Superior temporal gyrus (tissue), 1 donor: Measurements from ENCODE around the gene HID1.
A peak's percentile ranks its signal among the peaks of the same experiment; 100 is the strongest.
"Not testable (repeated sequence)": the region's sequence is repeated elsewhere in the genome, so short reads cannot be mapped to it uniquely, and the experiment has no call there.

Experiments used
- DNase-seq: peaks from one replicate; pipeline ENCODE4 v3.0.0-alpha.2; 2016; ENCODE audit errors: extremely low spot score

Gene HID1

DNA sequence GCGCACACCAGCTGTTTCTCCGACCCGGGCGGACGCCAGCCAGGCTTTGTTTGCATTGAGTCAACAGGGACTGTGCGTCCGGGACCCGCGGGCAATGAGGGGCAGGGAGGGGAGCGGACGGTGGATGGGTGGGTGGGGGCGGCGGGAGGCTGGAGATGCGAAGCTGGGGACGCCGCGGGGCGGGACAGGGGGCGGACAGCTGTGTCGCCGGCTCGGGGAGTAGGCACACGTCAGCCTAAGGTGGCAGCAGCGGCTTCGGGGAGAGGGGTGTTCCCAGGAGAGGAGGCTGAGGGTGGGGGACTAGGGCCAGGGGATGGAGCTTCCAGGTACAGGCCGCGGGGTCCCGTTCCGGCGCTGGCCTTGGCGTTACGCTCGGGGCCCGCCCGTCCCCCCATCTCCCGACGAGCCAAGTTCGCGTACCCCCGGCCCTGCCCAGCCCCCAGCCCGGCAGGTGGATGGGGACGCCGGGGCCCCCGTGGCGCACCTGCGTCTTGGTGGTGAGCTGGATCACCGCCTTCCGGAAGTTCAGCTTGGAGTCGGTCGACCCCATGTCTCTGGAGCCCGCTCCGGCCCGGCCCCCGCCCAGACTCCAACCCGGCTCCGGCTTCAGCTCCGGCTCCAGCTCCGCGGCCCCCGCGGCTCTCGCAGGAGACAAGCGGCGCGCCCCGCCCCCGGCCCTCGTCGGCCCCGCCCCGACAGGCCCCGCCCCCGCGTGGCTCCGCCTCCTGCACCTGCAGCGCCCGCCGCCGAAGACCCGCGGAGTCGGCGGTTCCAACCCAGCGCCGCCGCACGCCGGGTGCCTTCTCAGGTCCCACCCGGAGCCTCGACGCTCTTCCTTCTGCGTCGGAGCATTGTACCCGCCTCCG lies at the start of gene HID1:
Gene HID1, minus strand, starts transcription at position 653 of the 866 bp plus-strand sequence. Its CDS starts 103 bp downstream, at position 550.
- peak; percentile 56 for DNase-seq

DNA sequence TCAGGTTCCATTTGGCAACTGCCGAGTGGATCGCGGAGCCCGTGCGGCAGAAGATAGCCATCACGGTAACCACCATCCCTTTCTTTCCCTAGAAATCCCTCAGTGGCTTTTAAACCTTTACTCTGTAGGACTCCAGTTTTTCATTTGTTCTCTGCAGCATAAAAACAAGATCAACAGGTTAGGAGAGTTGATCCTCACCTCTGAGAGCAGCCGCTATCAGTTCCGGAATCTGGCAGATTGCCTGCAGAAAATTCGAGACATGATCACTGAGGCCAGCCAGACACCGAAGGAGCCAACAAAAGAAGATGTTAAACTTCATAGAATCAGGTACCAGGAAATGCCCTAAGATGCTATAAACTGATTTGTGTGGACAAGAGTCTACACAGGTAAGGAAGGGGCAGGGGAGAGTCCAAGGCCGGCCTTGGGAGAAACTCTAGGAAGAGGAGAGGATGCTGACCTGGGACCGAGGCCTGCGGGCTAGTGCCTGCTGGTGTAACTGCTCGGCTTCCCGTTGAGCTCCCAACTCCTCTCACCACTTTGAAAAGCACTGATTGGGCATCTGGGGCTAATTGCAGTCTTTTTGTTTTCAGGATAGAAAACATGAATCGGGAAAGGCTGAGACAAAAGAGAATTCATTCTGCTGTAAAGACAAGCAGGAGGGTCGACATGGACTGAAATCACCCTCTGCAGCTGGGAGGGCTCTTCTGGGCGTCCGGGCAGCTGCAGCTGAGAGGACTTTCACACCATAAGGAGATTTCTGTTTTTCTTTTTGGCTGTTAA lies 48.0 kb upstream of the HID1 start:
- DNase-seq: peak; percentile 73

DNA sequence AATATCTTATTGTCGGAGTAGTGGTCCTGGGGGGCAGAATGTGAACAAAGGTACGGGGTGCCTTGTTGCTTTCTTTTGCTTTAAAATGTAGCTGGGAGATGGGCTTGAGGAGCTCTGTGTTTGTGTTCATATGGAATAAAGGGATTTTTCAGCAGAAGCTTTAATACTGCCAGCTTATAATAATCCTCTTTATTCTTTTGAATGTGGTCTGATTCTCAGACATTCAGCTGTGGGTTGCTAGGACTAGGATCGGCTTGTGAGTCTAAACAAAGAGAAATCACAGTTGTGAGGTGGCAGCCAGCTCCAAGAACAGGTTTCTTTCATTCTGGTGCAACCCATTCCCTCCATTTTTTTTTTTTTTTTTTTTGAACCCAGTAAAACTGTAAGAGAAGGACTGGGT lies 47.2 kb upstream of the HID1 start:
- peak; percentile 66 for DNase-seq

GRCh38 chr17:75019146-75019545 lies 46.6 kb upstream of the HID1 start:
- DNase-seq: peak; percentile 55

DNA sequence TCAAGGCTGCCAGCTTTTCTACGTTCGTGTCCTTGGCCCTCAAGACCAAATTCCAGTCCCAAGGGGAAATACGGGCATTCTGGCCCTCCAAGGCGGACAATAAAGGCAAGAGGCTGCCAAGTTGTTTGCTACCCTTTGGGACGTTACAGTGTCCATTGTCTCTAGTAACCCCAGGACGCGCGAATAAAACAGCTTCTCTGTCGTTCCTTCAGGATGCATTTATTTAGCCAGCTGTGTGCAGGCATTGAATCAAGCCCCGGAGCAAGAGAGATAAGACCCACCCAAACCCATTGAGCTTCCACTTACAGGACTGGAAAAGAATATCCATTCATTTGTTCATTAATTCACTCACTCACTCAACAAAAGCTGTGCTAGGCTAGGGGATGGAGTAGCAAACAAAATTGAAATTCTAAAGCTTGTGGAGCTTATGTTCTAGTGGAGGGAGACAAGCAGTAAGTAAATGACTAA lies 40.6 kb upstream of the HID1 start:
- peak; percentile 61 for DNase-seq

- peak; percentile 85 for DNase-seq
These were observed 40.0 kb upstream of the HID1 start, which contains the start of gene MRPL58 for GRCh38 chr17:75012346-75013091. MRPL58 (plus strand) TSS chr17:75012670; CDS start chr17:75012687, 17 bp downstream.

- DNase-seq: no peak
These were observed 39.5 kb upstream of the HID1 start for GRCh38 chr17:75012096-75012345.

GRCh38 chr17:75011401-75012095 lies 39.0 kb upstream of the HID1 start:
- peak; percentile 77 for DNase-seq

DNA sequence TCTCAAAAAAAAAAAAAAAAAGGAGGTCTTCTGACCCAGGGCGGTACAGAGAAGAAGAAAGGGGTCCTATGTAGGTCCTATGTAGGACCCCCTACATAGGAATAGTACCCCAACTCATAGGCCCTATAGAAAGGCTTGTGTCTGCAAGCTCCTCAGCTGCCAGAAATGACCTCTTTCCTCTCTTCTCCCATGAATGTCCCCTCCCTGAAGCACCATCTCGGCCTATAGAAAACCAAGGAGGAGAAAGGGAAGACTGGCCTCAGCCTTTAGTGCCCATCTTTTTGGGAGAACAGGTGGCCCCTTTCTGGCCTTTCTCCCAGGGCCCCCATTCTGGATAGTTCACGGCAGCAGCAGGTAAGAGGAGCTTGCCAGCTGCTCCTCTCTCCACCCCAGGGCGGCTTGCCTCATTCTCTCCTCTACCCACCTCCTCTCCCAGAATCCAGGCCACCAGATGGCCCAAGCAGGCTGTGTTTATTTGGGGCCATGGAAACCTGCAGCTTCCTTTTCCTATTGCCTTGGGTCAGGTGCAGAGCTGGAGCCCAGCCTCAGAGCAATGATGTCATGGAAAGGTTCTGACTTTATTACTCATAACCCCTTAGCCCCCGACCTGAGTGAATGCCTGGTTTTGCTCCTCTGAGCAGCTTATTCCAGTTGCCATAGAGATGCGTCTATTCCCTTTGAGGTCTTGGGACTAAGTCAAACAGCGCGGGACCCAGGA lies 38.3 kb upstream of the HID1 start:
- no peak for DNase-seq

DNA sequence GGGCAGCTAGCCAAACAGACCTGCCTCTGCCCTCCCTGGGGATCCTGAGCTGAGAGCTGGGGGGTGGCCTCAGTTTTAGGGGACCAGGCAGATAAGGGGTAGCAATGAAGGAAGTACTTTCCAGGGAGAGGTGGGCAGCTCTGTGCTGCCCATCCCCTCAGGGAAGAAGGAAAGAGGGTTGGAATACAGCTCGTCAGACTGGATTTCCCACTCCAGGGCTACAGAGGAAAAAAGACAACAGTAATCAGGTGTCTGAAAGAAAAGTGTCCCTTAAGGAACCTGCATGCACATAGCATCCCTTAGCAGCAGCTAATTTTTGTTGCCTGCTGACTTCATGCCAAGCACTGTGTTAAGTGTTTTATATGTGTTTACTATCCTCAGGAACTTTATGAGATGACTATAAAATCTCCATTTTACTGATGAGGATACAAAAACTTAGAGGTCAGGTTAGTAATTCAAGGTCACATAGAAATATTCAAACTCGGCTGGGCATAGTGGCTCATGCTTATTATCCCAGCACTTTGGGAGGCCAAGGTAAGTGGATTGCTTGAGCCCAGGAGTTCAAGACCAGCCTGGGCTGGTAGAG lies 36.7 kb upstream of the HID1 start:
- DNase-seq: no peak

DNA sequence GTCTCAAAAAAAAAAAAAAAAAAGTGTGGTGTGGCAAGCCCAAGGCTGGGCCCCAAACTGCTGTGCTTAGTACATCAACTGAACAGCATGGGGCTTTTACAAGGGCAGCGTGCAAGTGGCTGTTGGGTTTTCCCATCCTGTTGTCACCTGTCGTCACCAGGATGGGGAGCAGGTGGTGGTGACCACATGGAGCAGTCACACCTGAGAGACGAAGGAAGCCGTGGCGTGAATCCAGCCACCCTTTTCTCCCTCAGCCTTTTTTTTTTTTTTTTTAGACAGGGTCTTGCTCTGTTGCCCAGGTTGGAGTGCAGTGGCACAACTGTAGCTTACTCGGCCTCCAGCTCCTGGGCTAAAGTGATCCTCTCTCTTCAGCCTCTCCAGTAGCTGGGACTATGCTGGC lies 35.8 kb upstream of the HID1 start:
- no peak for DNase-seq

DNA sequence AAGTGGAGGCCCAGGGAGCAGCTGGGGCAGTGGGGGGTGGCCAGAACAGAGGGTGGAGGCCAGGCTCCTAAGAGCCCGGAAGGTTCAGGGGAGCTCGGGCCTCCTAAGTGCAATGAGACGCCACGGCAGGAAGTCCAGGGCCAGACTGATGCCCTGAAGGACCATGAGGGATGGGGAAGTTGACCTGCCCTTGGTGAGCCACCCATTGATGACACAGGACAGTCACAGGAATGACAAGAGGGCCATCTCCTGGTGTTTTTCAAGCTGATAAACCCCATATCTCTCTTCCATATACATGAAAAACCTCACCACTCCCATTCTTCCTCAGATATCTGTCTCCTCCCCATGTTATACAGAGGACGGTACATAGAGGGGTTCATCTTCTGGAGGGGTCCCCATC lies 34.1 kb upstream of the HID1 start:
- DNase-seq: no peak

- not testable (repeated sequence) for DNase-seq
These were observed 33.5 kb upstream of the HID1 start for GRCh38 chr17:75006084-75006483.

- DNase-seq: no peak
These were observed 32.7 kb upstream of the HID1 start for GRCh38 chr17:75005291-75005690.

DNA sequence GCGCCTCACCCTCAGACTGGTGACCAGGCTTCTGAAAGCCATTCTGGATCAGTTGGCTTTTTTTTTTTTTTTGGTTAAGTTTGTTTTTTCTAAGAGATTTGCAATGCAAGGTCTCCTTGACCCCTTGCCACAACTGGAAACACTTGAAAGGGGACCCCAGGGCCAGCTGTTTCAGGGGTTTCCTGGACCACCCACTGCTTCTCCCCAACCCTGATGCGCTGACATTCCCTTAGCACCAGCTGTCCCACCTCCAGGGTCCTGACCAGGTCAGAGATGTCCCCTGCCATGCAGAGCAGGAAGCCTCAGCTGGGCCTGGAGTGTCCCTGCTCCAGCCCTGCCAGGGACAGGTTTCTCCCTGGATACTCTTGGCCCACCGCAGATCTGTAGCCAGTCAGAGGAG lies 31.8 kb upstream of the HID1 start:
- no peak for DNase-seq

DNA sequence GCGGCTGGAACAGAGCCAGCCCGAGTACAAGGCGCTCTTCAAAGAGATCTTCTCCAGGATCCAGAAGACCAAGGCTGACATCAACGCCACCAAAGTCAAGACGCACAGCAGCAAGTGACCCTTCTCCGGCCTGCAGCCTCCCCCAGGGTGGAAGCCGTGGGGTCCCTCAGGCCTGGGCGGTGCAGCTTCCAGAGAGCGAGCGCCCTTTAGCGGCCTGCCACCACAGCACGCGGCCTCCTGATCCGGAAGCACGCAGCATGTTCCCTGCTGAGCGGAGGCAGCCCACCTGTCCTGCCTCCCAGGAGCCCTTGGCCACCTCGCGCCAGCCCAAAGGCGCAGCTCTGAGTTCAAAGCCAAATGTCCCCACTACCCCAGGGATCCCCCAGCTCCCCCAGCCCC lies 31.4 kb upstream of the HID1 start:
- no peak for DNase-seq

DNA sequence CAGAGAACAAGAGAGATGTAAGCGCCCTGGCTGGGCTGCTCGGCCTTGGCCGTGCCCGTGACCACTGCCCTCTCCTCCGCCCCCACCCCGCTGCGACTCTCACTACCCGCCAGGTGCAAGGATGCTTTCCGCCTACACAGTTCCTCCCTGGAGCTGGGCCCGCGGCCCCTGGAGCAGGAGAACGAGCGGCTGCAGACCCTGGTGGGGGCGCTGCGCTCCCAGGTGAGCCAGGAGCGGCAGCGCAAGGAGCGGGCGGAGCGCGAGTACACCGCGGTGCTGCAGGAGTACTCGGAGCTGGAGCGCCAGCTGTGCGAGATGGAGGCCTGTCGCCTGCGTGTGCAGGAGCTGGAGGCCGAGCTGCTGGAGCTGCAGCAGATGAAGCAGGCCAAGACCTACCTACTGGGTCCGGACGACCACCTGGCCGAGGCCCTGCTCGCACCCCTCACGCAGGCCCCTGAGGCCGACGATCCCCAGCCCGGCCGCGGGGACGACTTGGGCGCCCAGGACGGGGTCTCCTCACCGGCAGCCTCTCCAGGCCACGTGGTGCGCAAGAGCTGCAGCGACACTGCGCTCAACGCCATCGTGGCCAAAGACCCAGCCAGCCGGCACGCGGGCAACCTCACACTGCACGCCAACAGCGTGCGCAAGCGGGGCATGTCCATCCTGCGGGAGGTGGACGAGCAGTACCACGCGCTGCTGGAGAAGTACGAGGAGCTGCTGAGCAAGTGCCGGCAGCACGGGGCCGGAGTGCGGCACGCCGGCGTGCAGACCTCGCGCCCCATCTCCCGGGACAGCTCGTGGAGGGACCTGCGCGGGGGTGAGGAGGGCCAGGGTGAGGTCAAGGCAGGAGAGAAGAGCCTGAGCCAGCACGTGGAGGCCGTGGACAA lies 30.8 kb upstream of the HID1 start:
- no peak for DNase-seq

DNA sequence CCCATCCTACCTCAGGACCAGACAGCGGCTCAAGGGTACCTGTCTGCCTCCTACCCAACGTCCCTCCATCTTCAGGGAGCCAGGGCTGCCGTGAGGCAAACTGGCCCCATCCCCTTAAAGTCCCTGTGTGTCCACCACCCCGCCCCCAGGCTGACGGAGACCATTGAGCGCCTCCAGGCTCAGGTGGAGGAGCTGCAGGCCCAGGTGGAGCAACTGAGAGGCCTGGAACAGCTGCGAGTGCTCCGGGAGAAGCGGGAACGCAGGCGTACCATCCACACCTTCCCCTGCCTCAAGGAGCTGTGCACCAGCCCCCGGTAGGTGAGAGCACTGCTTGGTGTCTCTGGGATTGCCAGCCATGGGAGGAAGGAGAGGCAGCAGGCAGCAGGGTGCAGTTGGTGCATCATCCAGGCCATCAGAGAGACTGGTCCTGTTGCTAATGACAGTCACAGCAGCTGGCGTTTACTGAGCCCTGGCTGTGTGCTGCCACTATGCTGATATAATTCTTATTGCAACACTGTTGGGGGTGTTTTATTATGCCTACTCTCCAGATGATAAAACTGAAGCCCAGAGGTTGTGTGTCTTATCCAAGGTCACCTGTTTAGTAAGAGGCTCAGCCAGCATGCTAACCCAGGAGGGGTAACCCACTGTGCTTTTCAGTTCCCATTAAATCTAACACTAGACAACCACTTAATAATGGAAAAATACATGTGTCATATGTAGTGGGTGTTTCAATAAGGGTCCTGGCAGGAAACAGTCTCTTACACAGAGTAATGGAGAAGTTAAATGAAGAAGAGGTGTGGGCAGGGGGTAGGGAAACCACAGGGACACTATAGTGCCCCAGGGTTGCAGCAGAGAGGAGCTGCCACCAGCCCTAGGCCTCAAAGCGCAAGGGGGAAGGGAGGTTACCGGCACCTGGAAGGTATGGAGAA lies 29.6 kb upstream of the HID1 start:
- DNase-seq: no peak
